Measurements from ENCODE around the gene TESMIN.

Gene TESMIN, protein sequence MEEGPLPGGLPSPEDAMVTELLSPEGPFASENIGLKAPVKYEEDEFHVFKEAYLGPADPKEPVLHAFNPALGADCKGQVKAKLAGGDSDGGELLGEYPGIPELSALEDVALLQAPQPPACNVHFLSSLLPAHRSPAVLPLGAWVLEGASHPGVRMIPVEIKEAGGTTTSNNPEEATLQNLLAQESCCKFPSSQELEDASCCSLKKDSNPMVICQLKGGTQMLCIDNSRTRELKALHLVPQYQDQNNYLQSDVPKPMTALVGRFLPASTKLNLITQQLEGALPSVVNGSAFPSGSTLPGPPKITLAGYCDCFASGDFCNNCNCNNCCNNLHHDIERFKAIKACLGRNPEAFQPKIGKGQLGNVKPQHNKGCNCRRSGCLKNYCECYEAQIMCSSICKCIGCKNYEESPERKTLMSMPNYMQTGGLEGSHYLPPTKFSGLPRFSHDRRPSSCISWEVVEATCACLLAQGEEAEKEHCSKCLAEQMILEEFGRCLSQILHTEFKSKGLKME

DNA sequence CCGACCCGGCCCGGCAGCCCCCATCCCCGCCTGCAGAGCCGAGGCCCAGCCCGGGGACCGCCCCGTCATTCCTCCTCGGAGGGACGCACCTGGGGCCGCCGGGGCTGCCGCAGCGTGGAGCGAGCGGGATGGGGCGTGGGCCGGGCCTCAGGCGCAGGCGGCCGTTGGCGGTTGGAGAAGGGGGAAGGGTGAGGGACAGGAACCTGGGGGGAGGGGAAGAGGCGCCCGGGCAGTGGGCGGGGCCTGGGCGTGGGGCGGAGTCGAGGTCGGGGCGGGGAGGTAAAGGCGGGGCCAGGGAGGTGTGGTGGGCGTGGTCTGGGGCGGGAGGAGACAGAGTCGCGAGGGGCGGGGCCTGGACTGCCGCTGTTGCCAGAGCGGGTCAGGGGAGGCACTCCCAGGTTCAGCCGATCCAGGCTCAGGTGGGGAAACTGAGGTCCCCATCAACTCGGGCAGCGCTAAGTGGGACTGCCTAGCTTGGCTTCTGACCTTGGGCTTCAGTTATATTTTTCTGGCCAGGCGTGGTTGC, at the start of gene TESMIN:
TESMIN (minus strand) TSS at position 190 of the 526 bp plus-strand sequence. CDS start 860 bp downstream, outside the sequence.
- peak; percentile 20 for DNase-seq

DNA sequence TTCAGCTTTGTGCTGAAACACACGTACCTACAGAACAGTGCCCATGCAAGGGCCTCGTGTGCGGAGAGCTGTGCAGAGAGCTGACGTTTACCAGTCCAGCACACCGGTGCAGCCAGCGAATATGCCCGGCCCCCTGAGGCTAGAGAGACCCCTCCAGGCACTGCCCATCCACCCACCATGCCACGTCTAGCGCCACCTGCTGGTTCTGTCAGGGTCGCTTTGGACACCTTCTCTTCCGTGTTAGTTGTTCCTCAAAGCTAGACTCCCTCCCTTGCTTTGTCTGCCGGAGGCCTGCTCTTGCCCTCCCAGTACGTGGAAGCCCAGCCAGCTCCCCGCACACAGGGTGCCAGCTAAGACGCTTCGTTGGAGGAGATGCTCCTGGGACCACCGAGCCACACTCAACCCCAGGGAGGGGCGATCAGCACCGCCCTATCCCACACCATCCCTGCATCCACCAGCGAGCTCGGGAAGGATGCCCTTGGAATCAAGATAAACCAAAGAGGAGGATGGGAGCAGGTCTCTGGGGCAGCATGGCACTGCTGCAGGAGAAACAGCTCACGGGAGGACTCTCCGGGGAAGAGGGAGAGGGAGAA, 47.0 kb upstream of the TESMIN start:
- DNase-seq: no peak

DNA sequence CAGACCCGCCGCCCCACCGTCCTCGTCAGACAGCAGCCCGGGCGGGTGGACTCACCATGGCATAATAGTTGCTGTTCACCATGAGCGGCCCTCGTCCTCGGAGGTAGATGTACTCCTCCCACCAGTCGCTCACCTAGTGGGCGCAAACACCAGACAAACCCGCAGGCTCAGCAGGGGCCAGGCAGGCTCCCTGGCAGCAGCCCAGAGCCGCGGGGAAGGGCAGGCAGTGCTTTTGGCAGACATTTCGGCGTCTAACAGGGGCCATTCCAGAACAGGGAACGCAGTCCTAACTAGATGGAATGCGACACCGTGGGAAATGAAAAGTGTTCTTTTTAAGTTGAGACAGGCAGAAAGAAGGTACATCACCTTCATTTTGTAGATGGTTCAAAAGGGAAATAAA, 45.5 kb upstream of the TESMIN start:
- DNase-seq: no peak

DNA sequence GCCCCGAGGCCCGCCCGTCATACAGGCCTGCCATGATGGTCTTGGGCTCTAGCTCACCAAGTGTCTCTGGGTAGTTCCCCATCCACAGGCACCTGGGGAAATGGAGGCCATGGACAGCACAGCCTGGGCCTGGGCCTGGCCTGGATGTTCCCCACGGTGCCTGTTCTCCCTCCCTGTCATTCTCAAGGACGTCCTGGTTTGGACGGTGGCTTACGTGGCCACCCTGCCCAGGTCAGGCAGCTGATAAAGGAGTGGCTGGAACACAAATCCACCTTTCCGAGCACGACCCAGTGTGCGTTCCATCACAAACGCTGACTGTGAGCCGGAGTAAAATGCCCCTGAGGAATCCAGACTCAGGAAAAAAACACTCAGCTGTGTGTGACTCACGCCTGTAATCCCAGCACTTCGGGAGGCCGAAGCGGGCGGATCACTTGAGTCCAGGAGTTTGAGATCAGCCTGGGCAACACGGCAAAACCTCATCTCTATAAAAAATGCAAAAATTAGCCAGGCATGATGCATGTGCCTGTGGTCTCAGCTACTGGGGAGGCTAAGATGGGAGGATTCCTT, 41.2 kb upstream of the TESMIN start:
- DNase-seq: no peak

DNA sequence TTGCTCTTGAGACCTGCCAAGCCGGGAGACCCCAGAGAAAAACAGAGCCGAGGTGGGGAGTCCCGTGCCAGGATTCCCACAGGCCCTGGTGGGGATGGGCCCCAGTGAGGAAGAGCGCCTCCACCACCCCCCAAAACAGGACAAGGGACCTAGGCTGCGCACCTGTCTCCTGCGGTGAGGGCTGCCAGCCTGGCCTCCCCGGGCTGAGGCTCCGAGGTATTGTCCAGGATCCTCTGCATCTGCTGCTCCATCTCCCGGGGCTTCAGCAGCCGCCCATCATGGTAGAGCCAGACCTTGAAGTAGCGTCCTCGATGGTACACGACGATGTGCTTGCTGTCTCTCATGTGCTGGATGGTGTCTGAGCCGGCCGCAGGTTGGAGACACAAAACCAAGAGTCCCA, 33.3 kb upstream of the TESMIN start:
- no peak for DNase-seq

DNA sequence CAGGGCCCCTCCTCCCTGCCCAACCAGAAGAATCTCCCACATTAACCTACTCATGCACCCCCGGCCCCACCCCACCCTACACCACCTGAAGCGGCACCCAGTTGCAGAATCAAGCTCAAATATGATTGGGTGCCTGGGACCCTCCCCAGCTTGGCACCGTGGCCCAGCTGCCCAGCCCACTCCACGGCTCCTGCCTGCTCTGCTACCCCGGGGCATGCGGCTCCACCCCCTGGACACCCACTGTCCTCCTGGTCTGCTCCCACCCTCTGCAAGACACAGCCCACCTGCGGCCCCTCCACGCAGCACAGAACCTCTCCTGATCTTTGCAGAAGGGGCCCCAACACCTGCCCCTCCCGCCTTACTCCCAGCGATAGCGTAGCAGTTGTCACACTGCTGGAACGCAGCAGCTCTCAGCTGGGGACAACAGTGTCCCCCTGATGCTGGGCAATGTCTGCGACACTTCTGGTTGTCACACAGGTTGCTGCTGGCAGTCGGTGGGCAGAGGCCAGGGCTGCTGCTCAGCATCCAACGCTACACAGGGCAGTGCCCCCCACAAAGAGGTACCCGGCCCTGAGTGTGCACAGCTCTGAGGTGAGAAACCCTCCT, 32.0 kb upstream of the TESMIN start:
- DNase-seq: no peak

DNA sequence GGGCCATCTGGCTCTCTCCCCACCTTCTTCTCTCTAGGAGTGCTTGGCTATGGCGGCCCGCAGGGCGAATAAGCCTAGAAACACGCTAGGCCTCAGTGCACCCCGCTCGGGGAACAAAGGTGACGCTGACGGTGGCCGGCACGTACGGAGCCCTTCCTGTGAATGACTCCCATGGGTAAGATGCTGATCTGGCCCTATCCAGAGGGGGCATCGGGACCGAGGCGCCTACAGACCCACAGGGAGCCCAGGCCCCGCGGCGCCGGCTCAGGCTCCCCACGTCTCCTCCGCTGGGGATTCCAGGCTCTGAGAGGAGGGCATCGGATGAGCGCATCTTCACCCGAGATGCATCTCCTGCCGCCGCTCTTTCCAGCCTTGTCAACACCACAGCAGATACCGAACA, 31.4 kb upstream of the TESMIN start:
- no peak for DNase-seq

DNA sequence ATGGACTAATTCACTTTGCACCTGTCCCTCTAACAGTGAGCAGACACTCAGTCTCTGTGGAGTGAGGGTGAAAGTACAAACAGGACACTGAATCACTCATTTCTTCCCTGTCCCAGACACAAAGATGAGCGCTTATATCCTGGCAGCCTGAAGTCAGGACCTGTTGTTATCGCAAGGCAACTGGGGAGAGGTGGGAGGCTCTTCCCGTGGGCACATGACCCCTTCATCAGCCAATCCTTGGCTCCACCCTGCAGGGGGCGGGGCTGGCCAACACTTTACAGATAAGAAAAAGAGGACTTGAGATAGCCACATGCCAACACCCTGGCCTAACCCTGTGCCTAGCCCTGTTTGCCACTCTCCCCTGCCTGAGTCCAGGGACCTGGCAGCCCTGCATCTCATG, 29.5 kb upstream of the TESMIN start:
- no peak for DNase-seq

DNA sequence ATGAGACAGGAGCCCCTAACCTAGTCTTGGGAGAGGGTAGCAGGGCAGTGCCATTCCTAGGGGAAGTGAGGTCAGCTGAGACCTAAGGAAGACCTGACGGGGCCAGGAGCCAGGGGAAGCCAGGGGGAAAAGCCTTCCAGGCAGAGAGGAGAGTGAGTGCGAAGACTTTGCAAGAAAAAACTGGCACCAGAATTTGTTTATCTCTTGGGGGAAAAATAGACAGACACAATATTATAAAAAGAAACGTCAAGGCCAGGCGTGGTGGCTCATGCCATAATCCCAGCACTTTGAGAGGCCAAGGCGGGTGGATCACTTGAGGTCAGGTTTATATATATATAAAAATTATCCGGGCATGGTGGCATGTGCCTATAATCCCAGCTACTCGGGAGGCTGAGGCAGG, 26.9 kb upstream of the TESMIN start:
- DNase-seq: no peak

DNA sequence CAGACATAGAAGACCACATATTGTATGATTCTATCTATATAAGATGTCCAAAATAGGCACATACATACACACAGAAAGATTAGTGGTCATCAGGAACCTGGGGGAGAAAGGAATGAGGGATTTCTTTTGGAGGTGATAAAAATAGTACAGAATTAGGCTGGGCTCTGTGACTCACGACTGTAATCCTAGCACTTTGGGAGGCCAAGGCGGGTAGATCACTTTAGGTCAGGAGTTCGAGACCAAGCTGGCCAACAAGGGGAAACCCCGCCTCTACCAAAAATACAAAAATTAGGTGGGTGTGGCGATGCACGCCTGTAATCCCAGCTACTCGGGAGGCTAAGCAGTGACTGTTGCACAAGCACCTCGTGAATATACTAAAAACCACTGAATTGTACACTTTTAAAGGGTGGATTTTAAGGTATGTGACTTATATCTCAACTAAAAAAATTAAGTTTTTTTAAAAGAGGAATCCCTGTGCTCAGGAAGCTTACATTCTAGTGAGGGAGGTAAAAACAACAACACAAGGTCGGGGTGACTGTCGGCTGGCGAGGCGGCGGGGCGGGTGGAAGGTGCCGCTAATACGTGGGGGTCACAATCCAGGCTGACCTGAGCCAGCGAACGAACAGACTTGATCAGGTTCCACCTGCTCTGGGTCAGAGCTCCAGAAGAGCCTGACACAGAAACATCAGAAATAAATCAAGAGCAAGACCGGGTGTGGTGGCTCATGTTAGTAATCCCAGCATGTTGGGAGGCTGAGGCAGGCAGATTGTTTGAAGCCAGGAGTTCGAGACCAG, 25.3 kb upstream of the TESMIN start:
- no peak for DNase-seq

DNA sequence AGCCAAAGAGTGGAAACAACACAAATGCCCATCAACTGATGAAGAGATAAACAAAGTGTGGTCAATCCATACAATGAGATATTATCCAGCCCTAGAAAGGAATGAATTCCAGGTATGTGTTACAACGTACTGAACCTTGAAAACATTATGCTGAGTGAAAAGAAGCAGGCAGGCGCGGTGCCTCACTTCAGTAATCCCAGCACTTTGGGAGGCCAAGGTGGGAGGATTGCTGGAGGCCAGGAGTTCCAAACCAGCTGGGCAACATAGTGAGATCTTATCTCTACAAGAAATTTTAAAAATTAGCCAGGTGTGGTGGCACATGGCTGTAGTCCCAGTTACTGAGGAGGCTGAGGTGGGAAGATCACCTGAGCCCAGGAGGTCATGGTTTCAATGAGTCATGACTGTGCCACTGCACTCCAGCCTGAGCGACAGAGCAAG, 24.6 kb upstream of the TESMIN start:
- no peak for DNase-seq

DNA sequence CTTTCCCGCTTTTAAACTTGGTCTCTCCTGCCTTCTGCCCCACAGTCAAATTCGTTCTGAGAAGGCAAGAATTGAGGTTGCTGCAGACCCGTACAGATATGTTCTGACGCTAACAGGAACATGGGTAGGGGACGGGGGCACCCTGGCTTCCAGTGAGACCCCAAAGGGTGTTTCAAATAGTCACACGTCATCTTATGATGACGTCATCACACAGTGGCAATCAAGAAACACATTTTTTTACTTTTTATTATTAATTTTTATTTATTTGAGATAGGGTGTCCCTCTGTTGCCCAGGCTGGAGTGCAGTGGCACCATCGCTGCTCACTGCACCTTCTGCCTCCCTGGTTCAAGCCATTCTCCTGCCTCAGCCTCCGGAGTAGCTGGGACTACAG, 22.9 kb upstream of the TESMIN start:
- no peak for DNase-seq

DNA sequence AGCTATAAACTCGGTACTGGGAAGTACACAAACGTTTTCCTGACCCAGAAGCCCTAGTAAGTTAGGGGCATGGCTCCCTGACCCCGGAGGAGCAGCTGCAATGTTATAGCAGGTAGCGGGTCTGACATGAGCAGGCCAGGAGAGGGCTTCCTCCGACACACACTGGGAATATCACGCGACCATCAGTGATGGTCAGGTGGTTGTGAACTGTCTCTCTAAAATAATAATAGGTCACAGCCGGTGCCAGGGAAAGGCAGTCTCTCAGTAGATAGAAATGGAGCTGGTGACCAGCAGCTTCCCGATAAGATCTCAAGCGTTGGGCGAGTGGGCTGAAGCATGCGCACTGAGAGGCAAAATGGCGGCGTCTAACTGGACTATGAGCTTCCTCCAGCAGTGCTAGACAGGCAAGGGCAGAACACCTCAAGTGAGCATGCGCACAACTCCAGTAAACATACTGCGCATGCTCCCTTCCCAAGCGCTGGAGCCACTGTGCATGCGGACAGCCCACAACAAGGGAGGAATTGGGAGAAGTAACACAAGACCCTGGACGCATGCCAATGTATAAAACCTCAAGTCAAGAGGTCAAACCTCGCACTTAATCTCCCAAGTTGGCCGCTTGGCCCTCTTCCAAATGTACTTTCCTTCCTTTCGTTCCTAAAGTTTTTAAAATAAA, 22.3 kb upstream of the TESMIN start:
- no peak for DNase-seq

DNA sequence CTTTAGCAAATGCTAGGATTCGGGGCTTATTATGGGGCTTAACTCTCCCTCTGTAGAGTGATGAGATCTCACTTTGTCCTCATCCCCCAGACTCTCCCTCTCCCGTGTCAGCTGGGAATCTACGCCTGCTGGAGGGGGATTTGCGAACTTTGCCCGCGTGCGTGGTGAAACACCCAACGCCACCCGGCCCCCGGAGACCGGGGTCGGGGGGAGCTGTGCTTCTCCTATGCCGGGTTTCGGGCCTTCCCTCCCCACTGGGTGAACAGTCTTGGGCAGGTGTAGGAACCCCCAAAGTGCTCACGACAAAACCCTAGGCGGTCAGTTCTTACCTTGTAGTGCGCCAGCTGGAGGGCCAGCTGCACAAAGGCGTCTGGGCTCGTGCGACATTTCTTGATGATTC, 21.6 kb upstream of the TESMIN start:
- no peak for DNase-seq

DNA sequence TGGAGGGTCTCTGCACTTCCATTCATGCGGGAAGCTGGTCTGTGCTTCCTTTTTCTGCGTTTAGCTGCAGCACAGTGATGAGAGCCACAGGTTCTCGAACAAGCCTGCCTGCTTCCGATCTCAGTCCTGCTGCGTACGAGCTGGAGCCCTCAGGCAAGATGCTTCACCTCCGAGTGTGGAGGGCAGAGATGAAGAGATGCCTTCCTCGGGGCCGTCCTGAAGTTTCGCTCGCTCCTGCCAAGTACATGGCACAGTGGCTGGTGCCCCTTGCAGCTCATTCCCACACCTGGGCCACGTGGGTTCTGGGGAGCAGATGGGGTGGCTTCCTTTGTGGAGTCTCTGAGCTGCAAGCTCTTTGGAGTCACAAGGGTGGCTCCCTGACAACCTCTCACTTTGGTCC, 19.5 kb upstream of the TESMIN start:
- no peak for DNase-seq

DNA sequence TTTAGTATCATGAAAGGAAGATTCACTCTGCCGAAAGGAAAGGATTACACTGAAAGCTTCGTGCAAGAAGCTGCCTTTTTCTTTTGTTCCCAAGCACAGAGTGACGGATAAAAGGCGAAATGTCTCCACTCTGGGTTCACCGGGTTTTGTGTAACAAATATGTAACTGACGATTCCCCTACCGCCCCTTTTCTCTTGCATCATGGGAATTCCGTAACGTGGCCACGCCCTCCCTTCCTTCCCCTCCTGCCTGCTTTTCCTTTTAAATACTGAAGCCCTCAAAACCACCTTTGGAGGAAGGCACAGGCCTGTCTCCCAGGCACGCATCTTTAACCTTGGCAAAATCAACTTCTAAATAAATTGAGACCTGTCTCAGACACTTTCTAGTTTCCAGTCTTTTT, 16.4 kb upstream of the TESMIN start:
- no peak for DNase-seq

DNA sequence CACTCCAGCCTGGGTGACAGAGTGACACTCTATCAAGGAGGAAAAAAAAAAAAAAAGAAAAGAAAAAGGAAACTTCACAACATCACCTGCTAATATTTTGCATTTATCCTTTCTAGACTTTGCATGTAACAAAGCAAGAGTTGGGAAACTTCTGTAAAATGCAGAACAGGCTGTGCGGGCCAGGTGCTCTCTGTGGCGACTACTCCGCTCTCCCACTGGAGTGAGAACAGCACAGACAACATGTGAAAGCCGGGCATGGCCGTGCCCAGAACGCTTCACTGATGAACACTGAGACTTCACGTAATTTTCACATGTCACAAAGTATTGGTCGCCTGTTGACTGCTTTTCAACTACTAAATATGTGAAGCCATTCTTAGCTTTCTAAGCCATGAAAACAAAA, 15.5 kb upstream of the TESMIN start:
- DNase-seq: no peak

DNA sequence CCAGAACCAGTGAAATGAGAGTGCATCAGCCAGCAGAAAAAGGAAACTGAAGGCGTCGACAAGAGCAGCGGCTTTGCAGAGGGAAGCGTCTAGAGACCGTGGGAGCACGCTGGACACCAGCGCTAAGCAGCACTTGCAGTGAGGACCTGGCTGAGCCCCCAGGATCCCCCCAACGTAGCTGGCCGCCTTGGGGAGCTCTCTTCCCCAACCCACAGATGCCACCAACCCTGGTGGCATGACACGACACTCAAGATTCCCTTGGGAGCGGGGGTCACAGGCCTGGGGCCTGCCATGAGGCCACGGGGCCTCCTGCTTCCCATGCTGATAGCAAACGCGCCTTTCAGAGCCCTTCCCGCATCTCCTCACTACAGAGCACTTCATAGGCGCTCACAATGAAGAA, 13.4 kb upstream of the TESMIN start:
- no peak for DNase-seq

DNA sequence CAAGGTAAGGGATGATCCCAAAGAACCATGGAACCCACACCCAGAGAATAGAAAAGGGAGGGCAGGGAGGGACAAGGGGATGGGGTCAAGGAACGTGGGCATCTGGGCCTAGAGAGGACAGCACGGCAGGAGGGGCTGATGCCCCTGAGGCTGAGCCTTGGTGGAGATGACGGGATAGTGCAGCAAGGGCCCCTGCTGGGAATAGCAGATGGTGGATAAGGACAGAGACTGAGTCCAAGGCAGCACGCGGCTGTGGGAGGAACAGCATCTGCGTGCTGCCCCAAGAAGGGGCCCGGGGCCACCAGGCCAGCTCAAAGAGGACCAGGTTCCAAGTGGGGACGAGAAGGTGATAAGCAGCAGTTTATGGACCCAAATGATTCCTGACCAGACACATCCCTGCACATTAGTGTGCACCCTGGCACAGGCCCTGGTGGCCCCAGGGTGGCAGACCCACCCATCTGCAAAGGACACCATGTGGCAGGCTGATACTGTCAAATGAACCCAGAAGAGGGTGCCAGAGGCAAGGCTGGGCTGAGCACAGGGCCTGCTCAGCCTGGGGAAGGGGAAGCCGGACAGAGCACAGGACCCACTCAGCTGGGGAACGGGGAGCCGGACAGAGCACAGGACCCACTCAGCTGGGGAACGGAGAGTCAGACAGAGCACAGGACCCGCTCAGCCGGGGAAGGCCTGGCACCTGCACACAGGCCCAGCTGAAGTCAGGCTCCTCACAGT, 12.8 kb upstream of the TESMIN start:
- no peak for DNase-seq

DNA sequence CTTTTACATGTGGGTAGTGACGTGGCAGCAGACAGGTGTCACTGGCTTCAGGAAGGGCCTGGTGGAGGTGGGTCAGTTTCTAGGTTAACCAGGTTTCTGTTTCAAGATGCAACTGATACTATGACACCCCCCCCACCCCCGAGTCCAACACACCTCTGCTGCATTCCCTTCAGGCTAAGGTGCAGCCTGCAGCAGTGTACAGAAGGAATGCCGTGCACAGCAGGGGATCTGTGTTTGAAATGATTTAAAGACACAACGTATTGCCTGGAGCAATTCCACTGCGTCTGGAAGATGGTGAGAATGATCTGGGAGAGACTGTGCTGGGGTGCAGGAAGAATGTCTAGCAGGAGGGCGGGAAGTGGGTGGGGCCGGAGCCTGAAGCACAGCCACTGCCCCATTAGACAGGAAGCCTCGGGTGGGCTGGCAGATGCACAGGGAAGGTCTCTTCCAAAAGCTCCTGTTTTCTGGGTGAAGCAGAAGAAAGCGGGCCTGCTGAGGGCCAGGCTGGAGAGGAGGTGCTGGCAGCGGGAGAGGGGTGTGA, 11.9 kb upstream of the TESMIN start:
- DNase-seq: no peak

DNA sequence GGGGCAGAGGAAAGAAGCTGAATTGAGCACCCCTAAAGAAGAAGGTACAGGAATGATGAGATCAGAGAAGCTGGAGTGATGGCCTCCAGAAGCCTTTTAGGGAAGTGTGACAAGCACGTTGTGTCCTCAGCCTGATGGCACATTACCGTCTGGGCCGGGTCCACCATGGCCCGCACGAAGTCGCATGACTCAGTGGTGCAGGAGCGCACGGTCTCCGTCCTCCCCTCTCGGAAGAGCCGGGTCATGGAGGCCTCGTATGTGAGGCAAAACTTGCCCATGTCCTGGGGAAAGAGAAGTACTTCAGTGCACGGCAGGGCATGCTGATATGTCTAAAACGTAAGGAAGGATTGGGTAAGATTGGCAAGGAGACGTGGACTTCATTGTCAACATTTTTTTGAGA, 11.2 kb upstream of the TESMIN start:
- DNase-seq: no peak

Measured in midbrain (tissue), 1 donor.